ENCODE measurements around the gene CCDC82. TPM values are rescaled to one million over a fixed set of nuclear protein-coding genes. Genes with fewer than 3 reads are reported as not detected.

The CCDC82 gene
- polyA plus RNA-seq, 12 donors = 24.3 to 57.6 (median 38.2) TPM; not detected in 1

DNA sequence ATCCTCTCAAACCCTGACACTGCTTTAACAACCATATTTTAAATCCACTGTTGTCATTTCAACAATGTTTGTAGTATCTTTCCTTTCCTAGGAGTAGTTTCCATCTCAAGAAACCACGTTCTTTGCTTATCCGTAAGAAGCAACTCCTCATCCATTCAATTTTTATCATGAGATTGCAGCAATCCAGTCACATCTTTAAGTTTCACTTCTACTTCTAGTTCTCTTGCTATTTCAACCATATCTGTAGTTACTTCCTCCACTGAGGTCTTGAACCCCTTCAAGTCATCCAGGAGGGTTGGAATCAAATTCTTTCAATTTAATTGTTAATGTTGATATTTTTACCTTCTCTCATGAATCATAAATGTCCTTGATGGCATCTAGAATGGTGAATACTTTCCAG, 22.4 kb downstream of the CCDC82 start:
- no peak for DNase-seq

DNA sequence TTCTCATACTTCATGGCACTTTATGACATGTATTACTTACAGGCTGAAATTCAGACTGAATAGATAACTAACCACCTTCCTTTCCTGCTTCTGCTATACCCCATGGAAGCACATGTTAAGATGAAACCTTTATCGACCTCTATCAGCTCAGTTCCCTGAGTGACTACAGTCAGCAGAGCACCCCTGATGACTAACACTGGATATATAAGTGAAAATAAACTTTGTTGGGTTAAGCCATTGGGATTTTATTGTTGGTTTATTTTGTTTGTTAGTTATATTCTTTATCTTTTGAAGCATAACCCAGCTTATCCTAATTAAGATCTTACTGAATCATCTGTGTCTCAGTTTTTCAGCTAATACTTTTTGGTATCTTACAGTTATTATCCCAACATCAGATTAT, 23.7 kb downstream of the CCDC82 start:
- DNase-seq = no peak

DNA sequence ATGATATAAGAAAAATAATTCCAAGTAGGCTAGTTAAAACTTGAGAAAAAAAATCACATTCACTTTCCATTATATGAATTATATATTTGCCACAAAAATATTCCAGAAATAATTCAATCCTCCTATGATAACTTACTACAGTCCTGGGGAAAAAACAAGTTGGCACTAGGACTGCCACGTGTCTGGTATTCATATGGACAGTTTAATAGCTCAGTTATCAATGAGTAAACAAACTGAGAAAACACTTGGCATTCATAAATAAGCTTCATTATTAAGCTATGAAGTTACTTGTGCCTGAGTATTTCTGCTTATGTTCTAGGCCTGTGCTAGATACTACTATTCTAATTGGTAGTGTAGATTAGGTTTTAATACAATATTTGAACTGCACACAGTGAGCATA, 24.2 kb downstream of the CCDC82 start:
- DNase-seq = no peak

- no peak for DNase-seq
Observed at GRCh38 chr11:96361778-96362177, 27.9 kb downstream of the CCDC82 start.

DNA sequence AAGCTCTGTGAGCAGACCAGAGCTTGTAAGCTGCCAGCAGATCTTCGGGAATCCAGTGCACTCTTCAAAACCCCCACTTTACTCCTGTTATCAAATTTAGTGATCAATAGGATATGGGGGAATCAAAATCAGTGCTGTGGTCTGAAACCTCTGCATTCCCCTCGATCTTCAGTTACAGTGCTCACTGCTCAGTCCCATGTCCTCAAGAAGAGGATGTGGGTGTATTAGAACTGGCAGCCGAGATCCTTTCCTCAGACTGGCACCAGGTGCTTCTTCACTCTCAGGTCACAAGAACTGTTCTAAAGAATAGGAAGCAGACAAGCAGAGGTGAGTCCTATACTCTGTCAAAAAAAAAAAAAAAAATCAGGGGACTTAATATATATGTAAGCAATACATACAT, 31.4 kb downstream of the CCDC82 start:
- DNase-seq = no peak

- DNase-seq = no peak
Observed at GRCh38 chr11:96357794-96358193, 31.9 kb downstream of the CCDC82 start.

GRCh38 chr11:96356848-96357247, 32.9 kb downstream of the CCDC82 start:
- no peak for DNase-seq

GRCh38 chr11:96342961-96343711, 46.6 kb downstream of the CCDC82 start, which contains the start of gene MAML2:
Gene MAML2 (minus strand): TSS chr11:96343195. CDS start chr11:96341895, 1,300 bp downstream.
- peak; percentile 93 for DNase-seq

DNA sequence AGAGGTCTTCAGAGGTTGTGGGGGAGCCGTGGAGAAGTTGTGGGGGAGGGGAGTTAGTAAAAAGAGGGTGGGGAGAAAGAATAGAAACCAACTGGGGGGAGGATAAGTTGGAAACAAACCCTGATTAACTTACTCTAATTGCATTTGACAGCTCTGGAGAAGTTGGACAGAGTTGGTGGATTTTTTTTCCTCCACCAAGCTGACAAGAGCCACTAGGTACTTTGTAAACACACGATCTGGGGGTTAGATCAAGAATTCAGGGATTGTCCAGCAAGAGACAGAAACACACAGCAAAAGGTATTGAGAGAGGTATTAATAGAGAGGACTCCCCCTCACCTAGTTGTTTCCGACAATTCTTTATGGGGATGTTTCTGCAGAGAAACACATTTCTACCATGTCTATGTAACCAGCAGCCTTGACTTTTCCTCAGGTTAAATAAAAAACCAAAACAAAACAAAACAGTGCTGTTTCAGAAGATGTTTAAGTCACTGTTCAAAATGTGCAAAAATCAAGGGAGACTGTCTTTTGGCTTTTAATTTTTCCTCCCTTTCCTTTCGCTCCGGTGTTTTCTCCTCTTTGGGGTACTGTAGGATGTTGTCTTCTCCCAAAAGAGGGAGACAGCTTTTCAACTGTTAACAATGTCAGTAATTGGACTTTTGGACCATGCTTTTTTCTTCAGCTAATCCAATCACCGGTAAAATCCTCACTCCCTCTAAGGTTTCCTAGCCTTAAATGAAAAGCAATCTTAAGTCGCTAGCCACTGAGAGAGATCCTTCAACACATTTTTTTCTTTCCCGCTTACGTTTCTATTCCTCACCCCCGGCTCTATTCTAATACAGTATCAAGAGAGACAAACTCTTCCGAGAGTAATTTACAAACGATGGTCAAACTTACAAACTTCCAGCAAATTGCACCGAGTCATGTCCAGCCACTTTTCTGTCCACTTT, 47.4 kb downstream of the CCDC82 start:
- no peak for DNase-seq

DNA sequence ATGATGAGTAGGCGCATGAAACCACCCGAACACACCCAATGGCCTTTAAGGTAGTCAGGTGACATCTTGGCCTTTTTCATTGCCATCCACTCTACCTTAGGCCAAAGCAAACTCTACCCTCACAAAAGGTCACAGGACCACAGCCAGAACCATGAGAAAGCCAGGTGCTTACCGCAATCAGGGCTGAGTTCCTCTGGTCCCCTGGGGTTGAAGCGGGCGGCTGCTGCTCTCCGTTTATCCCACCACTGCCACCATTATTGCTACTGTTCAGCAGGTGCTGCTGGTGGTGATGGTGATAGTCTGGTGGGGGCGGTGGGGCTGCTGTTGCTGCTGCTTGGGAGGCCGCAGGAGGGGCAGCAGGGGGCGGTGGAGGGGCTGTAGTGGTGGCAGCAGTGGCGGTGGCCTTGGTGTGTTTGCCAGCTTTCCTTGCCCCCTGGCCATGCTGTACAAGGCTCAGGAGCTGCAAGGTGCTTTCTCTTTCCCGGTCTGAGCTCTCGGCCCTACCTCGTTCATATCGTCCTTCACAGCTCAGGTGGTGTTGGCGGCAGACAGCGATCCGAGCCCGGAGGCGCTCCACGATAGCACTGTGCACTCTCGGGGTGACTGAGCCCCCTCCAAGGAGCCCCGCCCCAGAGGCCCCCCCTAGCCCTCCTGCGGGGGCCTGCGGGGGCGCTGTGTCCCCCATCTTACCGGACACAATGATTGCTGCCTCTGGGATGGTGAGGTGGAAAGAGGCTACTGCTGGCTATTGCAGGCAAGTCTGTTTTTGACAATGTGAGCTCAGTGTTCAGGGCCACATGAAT, 48.3 kb downstream of the CCDC82 start:
- DNase-seq = no peak

DNA sequence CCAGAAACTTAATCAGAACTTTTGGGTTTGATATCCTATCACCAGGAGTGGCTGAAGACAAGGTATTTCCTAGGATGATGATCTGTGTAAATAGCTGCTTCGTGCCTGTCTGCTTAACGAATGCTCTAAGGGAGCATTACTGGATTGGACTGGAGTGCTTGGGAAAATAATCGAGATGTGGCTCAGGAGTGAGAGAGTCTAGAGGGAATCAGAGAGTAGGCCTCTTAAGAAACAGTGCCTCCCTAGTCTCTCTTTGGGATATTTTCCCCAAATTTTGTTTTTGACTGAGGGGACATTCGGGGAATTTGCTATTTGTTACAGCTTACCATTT, 49.2 kb downstream of the CCDC82 start:
- no peak for DNase-seq

- no peak for DNase-seq
Observed at GRCh38 chr11:96339706-96340554, 49.8 kb downstream of the CCDC82 start.

GRCh38 chr11:96338910-96339705, 50.6 kb downstream of the CCDC82 start:
- DNase-seq = no peak

GRCh38 chr11:96337541-96338431, 51.9 kb downstream of the CCDC82 start:
- no peak for DNase-seq

DNA sequence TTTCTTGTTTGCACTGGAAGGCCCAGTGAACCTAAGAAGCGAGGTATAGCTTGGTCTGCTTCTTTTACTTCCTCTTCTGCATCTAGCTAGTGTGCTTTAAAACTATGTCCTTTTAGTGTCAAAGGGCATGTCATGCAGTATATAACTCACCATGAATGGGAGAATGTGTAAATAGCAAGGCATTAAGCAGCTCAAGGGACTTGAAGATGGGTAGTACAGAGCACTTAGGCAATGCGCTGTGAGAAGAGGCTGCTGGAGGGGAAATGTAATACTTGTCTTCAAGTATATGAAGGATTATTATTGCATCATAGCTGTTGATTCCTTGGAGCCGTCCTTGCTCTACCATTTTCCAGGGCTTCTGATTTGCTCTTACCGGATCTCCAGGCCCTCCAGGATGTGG, 54.3 kb downstream of the CCDC82 start:
- no peak for DNase-seq

DNA sequence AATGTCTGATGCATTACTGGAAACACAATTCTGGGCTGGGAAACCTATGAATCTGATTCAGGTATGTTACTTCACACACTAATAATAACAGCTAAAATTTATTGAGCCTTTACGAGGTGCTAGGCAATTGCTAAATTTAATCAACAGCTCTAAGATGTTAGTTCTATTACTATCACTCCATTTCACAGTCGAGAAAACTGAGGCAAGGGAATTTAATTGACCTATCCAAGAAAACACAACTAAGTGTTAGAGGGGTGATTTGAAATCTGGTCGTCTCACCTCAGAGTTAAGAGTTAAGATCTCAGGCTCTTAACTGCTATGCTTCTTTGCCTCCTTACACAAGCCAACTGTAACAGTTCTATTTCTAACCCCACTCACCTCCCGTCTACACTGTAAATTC, 55.5 kb downstream of the CCDC82 start:
- DNase-seq = no peak

DNA sequence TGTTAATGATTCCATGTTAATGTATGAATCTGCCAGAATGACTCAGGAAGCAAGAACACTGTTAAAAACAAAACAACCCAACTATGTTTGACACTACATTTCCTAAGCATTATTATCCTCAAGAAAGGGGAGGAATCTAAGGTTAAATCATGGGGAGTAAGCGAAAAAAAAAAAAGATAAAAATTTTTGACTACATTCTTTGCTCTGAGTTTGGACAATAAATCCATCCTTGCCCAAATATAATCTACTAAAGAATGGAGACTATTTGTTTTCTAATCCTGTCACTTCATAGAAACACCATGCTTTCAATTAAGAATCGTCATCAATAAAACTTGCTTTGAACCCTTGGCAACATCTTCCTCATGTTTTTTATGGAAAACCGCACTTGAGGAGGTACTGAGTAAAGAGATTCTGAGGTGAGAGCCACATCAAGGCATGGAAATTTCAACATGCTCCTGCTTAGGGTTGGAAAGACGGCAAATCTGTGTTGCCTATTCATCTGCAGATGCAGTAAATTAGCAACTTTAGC, 56.5 kb downstream of the CCDC82 start:
- no peak for DNase-seq

GRCh38 chr11:96332126-96332771, 57.5 kb downstream of the CCDC82 start:
- no peak for DNase-seq

Measured in muscle of arm (tissue), 12 donors.